HG02885 (cell line): ENCODE measurements around the gene WSCD2.

ENCODE experiments used
- ATAC-seq: cut with Tn5 transposase; IDR thresholded peaks from one replicate; pipeline ENCODE4 v1.9.1; 2021; ENCODE audit warnings: mild to moderate bottlenecking; ENCODE audit not compliant: unreplicated experiment, poor library complexity

The WSCD2 gene

DNA sequence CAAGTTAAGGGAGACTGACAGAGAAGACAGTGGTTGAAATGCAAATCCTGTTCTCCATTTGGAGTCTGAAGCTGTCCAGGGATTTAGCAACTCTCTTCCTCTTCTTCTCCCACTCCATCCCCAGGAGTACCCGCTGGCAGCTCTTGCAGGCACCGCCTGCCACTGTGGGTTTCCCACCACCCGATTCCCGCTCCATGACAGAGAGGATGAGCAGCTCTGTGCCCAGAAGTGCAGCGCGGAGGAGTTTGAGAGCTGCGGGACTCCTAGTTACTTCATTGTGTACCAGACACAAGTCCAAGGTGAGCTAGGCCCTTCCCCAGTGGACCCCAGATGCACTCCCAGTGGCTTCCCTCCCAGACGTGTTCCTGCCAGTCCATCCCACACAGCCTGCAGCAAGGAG is 97.8 kb downstream of the WSCD2 start:
- ATAC-seq, result no peak

- no peak for ATAC-seq
Measured at GRCh38 chr12:108228746-108229145, 99.7 kb downstream of the WSCD2 start.

DNA sequence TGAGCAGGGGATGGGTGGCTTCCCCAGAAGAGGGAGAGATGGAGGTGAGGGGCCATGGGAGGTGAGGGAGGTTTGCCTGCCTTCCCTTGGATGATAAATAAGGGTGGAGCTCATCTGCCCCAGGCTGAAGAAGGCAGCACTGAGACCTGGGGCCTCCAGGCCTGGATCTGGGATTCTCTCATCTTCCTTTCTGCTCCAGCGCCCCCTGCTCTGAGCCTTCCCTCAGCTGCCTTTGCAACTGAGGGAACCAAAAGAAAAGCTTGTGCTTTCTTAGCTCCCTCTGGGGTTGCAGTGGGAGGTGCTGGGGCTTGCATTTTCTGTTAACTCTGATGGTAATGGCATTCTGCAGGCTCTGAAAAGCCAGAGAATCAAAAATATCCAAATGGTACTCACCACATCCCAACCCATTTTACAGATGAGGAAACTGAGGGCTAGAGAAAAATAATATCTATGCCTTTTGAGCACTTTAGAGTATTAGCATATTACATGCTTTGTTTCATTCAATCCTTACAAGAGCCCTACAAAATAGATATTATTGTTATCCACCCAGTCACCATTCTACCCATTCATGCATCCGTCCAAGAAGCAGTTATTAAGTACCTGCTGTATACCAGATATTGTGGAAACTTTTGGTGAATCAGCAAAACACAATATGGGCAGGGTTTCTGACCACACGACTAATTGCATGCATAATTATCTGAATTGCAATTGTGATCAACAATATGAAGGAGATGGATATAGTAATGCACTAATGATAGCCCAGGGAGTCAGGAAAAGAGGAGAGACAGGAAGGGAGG is 102.2 kb downstream of the WSCD2 start:
- ATAC-seq, result no peak

DNA sequence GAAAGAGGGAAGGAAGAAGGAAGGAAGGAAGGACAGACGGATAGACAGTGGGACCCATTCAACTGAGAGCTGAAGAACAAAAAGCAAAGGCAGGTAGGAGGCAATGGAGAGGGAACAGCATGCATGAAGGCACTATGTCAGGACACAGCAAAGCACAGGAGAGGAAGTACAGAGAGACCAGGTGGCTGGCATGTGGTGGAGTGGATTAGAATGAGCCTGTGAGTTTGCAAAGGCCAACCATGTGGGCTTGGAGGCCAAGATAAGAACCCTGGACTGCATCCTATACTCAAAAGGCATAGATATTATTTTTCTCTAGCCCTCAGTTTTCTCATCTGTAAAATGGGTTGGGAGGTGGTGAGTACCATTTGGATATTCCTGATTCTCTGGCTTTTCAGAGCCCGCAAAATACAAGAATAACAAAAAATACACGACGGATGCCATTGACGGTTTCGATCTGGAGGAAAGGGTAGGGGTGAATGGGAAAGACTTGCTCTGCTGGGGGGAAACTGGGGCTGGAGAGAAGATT is 102.9 kb downstream of the WSCD2 start:
- ATAC-seq, result no peak

DNA sequence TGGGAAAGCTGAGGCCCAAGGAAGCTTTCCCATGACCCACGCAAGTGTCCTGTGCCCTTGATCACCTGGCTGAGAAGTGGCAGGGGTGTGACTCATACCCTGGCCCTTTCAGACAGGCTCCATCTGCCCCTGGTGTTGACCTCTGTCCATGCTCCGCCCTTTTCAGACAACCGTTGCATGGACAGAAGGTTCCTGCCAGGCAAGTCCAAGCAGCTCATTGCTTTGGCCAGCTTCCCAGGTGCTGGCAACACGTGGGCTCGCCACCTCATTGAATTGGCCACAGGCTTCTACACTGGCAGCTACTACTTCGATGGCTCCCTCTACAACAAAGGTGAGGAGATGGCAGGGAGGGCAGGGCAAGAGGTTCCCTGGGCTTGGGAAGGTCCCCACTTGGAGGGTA is 103.5 kb downstream of the WSCD2 start:
- ATAC-seq, result no peak

DNA sequence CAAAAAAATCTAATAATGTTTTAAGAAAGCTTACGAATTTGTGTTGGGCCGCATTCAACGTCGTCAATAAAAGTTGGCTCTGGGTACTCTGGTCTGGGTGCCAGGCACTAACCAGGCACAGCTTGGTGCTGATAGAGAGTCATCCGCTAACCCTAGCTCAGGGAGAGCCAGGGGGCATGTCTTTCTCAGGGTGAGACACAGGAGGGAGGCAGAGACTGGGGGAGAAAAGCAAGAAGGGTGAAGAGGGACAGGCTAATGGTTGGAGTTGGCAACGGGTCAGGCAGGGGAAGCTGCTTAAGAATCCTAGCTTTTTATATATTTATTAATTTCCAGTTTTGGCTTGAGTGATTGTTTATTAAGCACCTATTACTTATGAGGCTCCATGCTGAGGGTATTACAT is 105.1 kb downstream of the WSCD2 start:
- no peak for ATAC-seq

GRCh38 chr12:108235197-108235984 is 106.3 kb downstream of the WSCD2 start:
- ATAC-seq, result no peak

DNA sequence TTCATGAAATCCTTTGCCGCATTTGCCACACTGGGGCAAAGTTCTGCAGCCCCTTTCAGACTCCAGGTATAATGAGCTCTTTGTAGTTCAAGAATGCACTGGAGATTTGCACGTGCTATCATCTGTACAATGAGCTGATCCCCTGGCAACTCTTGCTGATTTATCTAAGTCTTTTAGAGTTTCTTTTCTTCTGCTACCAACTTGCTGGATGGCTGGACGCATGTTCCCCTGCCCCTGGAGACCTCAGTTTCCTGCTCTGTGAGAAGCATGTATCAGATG is 106.8 kb downstream of the WSCD2 start:
- ATAC-seq, result no peak

GRCh38 chr12:108236366-108236765 is 107.3 kb downstream of the WSCD2 start:
- ATAC-seq, result no peak

- ATAC-seq, result no peak
Measured at GRCh38 chr12:108237272-108237671, 108.2 kb downstream of the WSCD2 start.

- ATAC-seq, result no peak
Measured at GRCh38 chr12:108238474-108238873, 109.4 kb downstream of the WSCD2 start.

GRCh38 chr12:108239378-108239777 is 110.3 kb downstream of the WSCD2 start:
- no peak for ATAC-seq

- no peak for ATAC-seq
Measured at GRCh38 chr12:108240027-108240785, 111.1 kb downstream of the WSCD2 start.

DNA sequence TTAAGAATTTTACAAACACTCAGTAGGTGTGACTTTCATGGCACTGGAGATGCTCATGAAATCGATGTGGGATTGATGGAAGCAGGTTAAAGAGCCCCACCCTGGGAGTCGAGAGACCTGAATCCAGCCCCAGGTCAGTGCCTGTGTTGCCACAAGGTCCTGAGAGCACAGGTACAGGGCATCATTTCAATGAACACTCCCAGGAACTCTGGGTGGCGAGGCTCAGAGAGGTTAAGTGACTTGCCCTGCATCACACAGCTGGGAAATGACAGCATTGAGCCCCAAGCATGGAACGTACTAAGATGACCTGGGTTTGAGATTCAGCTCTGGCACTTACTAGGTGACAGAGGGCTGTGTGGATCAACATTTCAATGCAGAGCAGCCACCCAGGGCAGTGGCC is 111.8 kb downstream of the WSCD2 start:
- no peak for ATAC-seq

- no peak for ATAC-seq
Measured at GRCh38 chr12:108241986-108242703, 113.1 kb downstream of the WSCD2 start.

GRCh38 chr12:108247130-108247529 is 118.0 kb downstream of the WSCD2 start:
- no peak for ATAC-seq

- ATAC-seq, result no peak
Measured at GRCh38 chr12:108248011-108248410, 118.9 kb downstream of the WSCD2 start.

- ATAC-seq, result no peak
Measured at GRCh38 chr12:108252523-108252922, 123.4 kb downstream of the WSCD2 start.

GRCh38 chr12:108253540-108253939 is 124.5 kb downstream of the WSCD2 start:
- no peak for ATAC-seq

GRCh38 chr12:108254030-108254429 is 124.9 kb downstream of the WSCD2 start:
- no peak for ATAC-seq
